ENCODE results near the gene CCDC82.
"Not testable (repeated sequence)": the region's sequence is repeated elsewhere in the genome, so short reads cannot be mapped to it uniquely, and the experiment has no call there.

The CCDC82 gene

GRCh38 chr11:96424693-96425092 lies 35.0 kb upstream of the CCDC82 start:
- Histone ChIP-seq H3K36me3 (ENCODE audit: insufficient read depth, low read length) (no peaks in the 10 kb centered on the region), H2AFZ (ENCODE audit: low read length) (no peak overlapping the region), H3K4me1 (ENCODE audit: insufficient read depth, low read length, severe bottlenecking) (no peaks in the 10 kb centered on the region), H3K27ac (ENCODE audit: low read depth, low read length, poor library complexity, severe bottlenecking) (no peak overlapping the region), H3K9me3 (ENCODE audit: low read length) (no peaks in the 10 kb centered on the region), H4K20me1 (ENCODE audit: insufficient read depth, low read length) (no peaks in the 10 kb centered on the region), H3K4me2 (ENCODE audit: low read length) (no peak overlapping the region), H3K79me2 (ENCODE audit: insufficient read depth, low read length) (no peaks in the 10 kb centered on the region), H3K9ac (ENCODE audit: low read length) (no peak overlapping the region), H3F3A (ENCODE audit: insufficient read depth, low read length) (no peaks in the 10 kb centered on the region), H3K4me3 (ENCODE audit: low read depth, low read length, poor library complexity, severe bottlenecking) (no peak overlapping the region), H3K27me3 (ENCODE audit: insufficient read depth, low read length) (no peaks in the 10 kb centered on the region), H3K9me2 (ENCODE audit: low read depth, low read length) (no peaks in the 10 kb centered on the region)
- TF ChIP-seq CTCF (IDR thresholded peaks at IDR 0.05; ENCODE audit: low read length), result no peak
- no peak for TF ChIP-seq EZH2 (IDR thresholded peaks at IDR 0.05; ENCODE audit: borderline replicate concordance, low read length)

GRCh38 chr11:96413408-96413807 lies 23.7 kb upstream of the CCDC82 start:
- H2AFZ ChIP-seq (ENCODE audit: low read length), result no peak overlapping the region
- no peaks in the 10 kb centered on the region for H3F3A ChIP-seq (ENCODE audit: insufficient read depth, low read length)
- no peaks in the 10 kb centered on the region for H3K27me3 ChIP-seq (ENCODE audit: insufficient read depth, low read length)
- no peak for TF ChIP-seq EZH2 (IDR thresholded peaks at IDR 0.05; ENCODE audit: borderline replicate concordance, low read length)
- TF ChIP-seq CTCF (IDR thresholded peaks at IDR 0.05; ENCODE audit: low read length), result no peak
- H3K4me3 ChIP-seq (ENCODE audit: low read depth, low read length, poor library complexity, severe bottlenecking), result no peak overlapping the region
- H3K4me1 ChIP-seq (ENCODE audit: insufficient read depth, low read length, severe bottlenecking), result no peaks in the 10 kb centered on the region
- H4K20me1 ChIP-seq (ENCODE audit: insufficient read depth, low read length), result no peaks in the 10 kb centered on the region
- H3K36me3 ChIP-seq (ENCODE audit: insufficient read depth, low read length), result no peaks in the 10 kb centered on the region
- H3K9ac ChIP-seq (ENCODE audit: low read length), result no peak overlapping the region
- H3K4me2 ChIP-seq (ENCODE audit: low read length), result no peak overlapping the region
- H3K9me2 ChIP-seq (ENCODE audit: low read depth, low read length), result no peaks in the 10 kb centered on the region
- no peak overlapping the region for H3K27ac ChIP-seq (ENCODE audit: low read depth, low read length, poor library complexity, severe bottlenecking)
- H3K9me3 ChIP-seq (ENCODE audit: low read length), result no peaks in the 10 kb centered on the region
- no peaks in the 10 kb centered on the region; the same call in 1 of the 2 replicates for H3K79me2 ChIP-seq (ENCODE audit: insufficient read depth, low read length)

- Histone ChIP-seq H4K20me1 (ENCODE audit: insufficient read depth, low read length) (no peaks in the 10 kb centered on the region), H3K27ac (ENCODE audit: low read depth, low read length, poor library complexity, severe bottlenecking) (no peak overlapping the region), H3K9me2 (ENCODE audit: low read depth, low read length) (no peaks in the 10 kb centered on the region), H3K4me3 (ENCODE audit: low read depth, low read length, poor library complexity, severe bottlenecking) (no peak overlapping the region), H3K4me2 (ENCODE audit: low read length) (no peak overlapping the region), H3K79me2 (ENCODE audit: insufficient read depth, low read length) (no peaks in the 10 kb centered on the region; the same call in 1 of the 2 replicates), H3K4me1 (ENCODE audit: insufficient read depth, low read length, severe bottlenecking) (no peaks in the 10 kb centered on the region), H3K9me3 (ENCODE audit: low read length) (no peaks in the 10 kb centered on the region), H3K9ac (ENCODE audit: low read length) (no peak overlapping the region), H3K27me3 (ENCODE audit: insufficient read depth, low read length) (no peaks in the 10 kb centered on the region), H2AFZ (ENCODE audit: low read length) (no peak overlapping the region), H3F3A (ENCODE audit: insufficient read depth, low read length) (no peaks in the 10 kb centered on the region), H3K36me3 (ENCODE audit: insufficient read depth, low read length) (no peaks in the 10 kb centered on the region)
- TF ChIP-seq CTCF (IDR thresholded peaks at IDR 0.05; ENCODE audit: low read length), result no peak
- no peak for TF ChIP-seq EZH2 (IDR thresholded peaks at IDR 0.05; ENCODE audit: borderline replicate concordance, low read length)
These were observed 23.2 kb upstream of the CCDC82 start for GRCh38 chr11:96412761-96413381.

GRCh38 chr11:96411412-96411811 lies 21.7 kb upstream of the CCDC82 start:
- H3K4me2 ChIP-seq (ENCODE audit: low read length); H3K4me1 ChIP-seq (ENCODE audit: insufficient read depth, low read length, severe bottlenecking); H3K36me3 ChIP-seq (ENCODE audit: insufficient read depth, low read length); H3K9me3 ChIP-seq (ENCODE audit: low read length); H3K4me3 ChIP-seq (ENCODE audit: low read depth, low read length, poor library complexity, severe bottlenecking); H3K79me2 ChIP-seq (ENCODE audit: insufficient read depth, low read length); H3K9me2 ChIP-seq (ENCODE audit: low read depth, low read length); H4K20me1 ChIP-seq (ENCODE audit: insufficient read depth, low read length); H3K9ac ChIP-seq (ENCODE audit: low read length); H3K27me3 ChIP-seq (ENCODE audit: insufficient read depth, low read length); H2AFZ ChIP-seq (ENCODE audit: low read length); H3F3A ChIP-seq (ENCODE audit: insufficient read depth, low read length); H3K27ac ChIP-seq (ENCODE audit: low read depth, low read length, poor library complexity, severe bottlenecking): not testable (repeated sequence)
